SK-N-MC (cell line): ENCODE results near the gene VEGFD.

Experiments
- EZH2 ChIP-seq: fragments of 200-600 bp; sonication (generic); IDR thresholded peaks from one replicate; pipeline ENCODE4 v1.6.1; 2017; ENCODE audit warnings: antibody characterized with exemption
- POLR2AphosphoS5 ChIP-seq: IDR thresholded peaks from 2 replicates; pipeline ENCODE4 v1.6.1; 2012; ENCODE audit warnings: mild to moderate bottlenecking, low read depth, low read length, borderline replicate concordance

DNA sequence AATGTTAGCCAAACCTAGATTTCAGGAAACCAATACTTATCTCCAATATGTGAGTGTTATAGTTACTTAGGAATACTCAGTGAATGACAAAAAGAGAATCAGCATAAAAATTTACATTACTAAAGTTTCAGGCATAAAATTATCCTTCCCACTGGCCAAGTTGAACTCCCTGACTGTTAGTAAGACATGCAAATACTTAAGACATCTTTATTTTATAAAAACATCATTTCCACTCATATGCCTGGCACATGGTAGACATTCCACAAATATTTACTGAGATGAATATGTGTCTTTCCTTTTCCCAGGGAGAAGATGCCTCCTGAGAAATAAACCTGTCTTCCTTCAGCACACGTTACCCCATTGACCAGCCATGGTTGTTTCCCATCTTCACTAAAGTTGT is 7.3 kb downstream of the VEGFD start:
- TF ChIP-seq EZH2 (no peak), POLR2AphosphoS5 (no peak)
